ENCODE results near the gene SOD1. TPM values are rescaled to one million over a fixed set of nuclear protein-coding genes. Genes with fewer than 3 reads are reported as not detected.
A peak's percentile ranks its signal among the peaks of the same experiment; 100 is the strongest.

The SOD1 gene
- total and polyA plus RNA-seq, 2 of the 13 experiments (the other 11 are each of a cell fraction or from before 2014, with no cell fraction given): 317 to 537 TPM

- TF ChIP-seq, protein P1, sequence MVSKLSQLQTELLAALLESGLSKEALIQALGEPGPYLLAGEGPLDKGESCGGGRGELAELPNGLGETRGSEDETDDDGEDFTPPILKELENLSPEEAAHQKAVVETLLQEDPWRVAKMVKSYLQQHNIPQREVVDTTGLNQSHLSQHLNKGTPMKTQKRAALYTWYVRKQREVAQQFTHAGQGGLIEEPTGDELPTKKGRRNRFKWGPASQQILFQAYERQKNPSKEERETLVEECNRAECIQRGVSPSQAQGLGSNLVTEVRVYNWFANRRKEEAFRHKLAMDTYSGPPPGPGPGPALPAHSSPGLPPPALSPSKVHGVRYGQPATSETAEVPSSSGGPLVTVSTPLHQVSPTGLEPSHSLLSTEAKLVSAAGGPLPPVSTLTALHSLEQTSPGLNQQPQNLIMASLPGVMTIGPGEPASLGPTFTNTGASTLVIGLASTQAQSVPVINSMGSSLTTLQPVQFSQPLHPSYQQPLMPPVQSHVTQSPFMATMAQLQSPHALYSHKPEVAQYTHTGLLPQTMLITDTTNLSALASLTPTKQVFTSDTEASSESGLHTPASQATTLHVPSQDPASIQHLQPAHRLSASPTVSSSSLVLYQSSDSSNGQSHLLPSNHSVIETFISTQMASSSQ (IDR thresholded peaks at IDR 0.05; ENCODE audit: low read depth): no peak
- TF ChIP-seq, protein P1 (CRISPR knock-in tag; IDR thresholded peaks at IDR 0.05; ENCODE audit: borderline replicate concordance): peak; percentile 29; the same call in 1 of the 2 replicates
- TF ChIP-seq ATF7-NPFF (CRISPR knock-in tag; IDR thresholded peaks at IDR 0.05; ENCODE audit: low read depth): no peak
- TF ChIP-seq, protein P2, sequence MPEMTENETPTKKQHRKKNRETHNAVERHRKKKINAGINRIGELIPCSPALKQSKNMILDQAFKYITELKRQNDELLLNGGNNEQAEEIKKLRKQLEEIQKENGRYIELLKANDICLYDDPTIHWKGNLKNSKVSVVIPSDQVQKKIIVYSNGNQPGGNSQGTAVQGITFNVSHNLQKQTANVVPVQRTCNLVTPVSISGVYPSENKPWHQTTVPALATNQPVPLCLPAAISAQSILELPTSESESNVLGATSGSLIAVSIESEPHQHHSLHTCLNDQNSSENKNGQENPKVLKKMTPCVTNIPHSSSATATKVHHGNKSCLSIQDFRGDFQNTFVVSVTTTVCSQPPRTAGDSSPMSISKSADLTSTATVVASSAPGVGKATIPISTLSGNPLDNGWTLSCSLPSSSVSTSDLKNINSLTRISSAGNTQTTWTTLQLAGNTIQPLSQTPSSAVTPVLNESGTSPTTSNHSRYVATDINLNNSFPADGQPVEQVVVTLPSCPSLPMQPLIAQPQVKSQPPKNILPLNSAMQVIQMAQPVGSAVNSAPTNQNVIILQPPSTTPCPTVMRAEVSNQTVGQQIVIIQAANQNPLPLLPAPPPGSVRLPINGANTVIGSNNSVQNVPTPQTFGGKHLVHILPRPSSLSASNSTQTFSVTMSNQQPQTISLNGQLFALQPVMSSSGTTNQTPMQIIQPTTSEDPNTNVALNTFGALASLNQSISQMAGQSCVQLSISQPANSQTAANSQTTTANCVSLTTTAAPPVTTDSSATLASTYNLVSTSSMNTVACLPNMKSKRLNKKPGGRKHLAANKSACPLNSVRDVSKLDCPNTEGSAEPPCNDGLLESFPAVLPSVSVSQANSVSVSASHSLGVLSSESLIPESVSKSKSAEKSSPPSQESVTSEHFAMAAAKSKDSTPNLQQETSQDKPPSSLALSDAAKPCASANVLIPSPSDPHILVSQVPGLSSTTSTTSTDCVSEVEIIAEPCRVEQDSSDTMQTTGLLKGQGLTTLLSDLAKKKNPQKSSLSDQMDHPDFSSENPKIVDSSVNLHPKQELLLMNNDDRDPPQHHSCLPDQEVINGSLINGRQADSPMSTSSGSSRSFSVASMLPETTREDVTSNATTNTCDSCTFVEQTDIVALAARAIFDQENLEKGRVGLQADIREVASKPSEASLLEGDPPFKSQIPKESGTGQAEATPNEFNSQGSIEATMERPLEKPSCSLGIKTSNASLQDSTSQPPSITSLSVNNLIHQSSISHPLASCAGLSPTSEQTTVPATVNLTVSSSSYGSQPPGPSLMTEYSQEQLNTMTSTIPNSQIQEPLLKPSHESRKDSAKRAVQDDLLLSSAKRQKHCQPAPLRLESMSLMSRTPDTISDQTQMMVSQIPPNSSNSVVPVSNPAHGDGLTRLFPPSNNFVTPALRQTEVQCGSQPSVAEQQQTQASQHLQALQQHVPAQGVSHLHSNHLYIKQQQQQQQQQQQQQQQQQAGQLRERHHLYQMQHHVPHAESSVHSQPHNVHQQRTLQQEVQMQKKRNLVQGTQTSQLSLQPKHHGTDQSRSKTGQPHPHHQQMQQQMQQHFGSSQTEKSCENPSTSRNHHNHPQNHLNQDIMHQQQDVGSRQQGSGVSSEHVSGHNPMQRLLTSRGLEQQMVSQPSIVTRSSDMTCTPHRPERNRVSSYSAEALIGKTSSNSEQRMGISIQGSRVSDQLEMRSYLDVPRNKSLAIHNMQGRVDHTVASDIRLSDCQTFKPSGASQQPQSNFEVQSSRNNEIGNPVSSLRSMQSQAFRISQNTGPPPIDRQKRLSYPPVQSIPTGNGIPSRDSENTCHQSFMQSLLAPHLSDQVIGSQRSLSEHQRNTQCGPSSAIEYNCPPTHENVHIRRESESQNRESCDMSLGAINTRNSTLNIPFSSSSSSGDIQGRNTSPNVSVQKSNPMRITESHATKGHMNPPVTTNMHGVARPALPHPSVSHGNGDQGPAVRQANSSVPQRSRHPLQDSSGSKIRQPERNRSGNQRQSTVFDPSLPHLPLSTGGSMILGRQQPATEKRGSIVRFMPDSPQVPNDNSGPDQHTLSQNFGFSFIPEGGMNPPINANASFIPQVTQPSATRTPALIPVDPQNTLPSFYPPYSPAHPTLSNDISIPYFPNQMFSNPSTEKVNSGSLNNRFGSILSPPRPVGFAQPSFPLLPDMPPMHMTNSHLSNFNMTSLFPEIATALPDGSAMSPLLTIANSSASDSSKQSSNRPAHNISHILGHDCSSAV (CRISPR knock-in tag; IDR thresholded peaks at IDR 0.05; ENCODE audit: borderline replicate concordance): no peak
- 0 out of 2 replicates have a peak, but pooled peaks have one; percentile 53 for TF ChIP-seq SMAD9 (CRISPR knock-in tag; IDR thresholded peaks at IDR 0.05)
- peak; percentile 81; the same call in 1 of the 2 replicates for TF ChIP-seq KLF6 (CRISPR knock-in tag; IDR thresholded peaks at IDR 0.05)
- no peak for TF ChIP-seq GABPA (IDR thresholded peaks at IDR 0.05; ENCODE audit: low read depth, low read length)
- TF ChIP-seq GABPA (CRISPR knock-in tag; IDR thresholded peaks at IDR 0.05; ENCODE audit: low read depth): 0 out of 2 replicates have a peak, but pooled peaks have one; percentile 14
- peak; percentile 53; the same call in 1 of the 2 replicates for TF ChIP-seq ZNF816 (CRISPR knock-in tag; IDR thresholded peaks at IDR 0.05; ENCODE audit: borderline replicate concordance)
- TF ChIP-seq, protein P3, sequence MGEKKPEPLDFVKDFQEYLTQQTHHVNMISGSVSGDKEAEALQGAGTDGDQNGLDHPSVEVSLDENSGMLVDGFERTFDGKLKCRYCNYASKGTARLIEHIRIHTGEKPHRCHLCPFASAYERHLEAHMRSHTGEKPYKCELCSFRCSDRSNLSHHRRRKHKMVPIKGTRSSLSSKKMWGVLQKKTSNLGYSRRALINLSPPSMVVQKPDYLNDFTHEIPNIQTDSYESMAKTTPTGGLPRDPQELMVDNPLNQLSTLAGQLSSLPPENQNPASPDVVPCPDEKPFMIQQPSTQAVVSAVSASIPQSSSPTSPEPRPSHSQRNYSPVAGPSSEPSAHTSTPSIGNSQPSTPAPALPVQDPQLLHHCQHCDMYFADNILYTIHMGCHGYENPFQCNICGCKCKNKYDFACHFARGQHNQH (CRISPR knock-in tag; IDR thresholded peaks at IDR 0.05): peak; percentile 84; the same call in 1 of the 2 replicates
- TF ChIP-seq, protein P4, sequence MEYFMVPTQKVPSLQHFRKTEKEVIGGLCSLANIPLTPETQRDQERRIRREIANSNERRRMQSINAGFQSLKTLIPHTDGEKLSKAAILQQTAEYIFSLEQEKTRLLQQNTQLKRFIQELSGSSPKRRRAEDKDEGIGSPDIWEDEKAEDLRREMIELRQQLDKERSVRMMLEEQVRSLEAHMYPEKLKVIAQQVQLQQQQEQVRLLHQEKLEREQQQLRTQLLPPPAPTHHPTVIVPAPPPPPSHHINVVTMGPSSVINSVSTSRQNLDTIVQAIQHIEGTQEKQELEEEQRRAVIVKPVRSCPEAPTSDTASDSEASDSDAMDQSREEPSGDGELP (IDR thresholded peaks at IDR 0.05; ENCODE audit: borderline replicate concordance, low read depth): no peak
- 0 out of 2 replicates have a peak, but pooled peaks have one; percentile 10 for TF ChIP-seq KDM6A (CRISPR knock-in tag; IDR thresholded peaks at IDR 0.05; ENCODE audit: low read depth)
- TF ChIP-seq MEIS1 (CRISPR knock-in tag; IDR thresholded peaks at IDR 0.05; ENCODE audit: borderline replicate concordance): 0 out of 2 replicates have a peak, but pooled peaks have one; percentile 69
Measured at GRCh38 chr21:31659286-31659535, 282 bp upstream of the SOD1 start (continued).
